Neural progenitor cell (in vitro differentiated cells): ENCODE results near the gene ULK3.

Source experiments
- CTCF ChIP-seq: fragments of 200-600 bp; sonication (generic); IDR thresholded peaks from 2 replicates; pipeline ENCODE4 v1.5.1; 2017; ENCODE audit warnings: antibody characterized with exemption, mild to moderate bottlenecking
- EZH2phosphoT487 ChIP-seq: fragments of 200-600 bp; sonication (generic); IDR thresholded peaks from 2 replicates; pipeline ENCODE4 v1.6.1; 2017; ENCODE audit warnings: antibody characterized with exemption

- TF ChIP-seq CTCF = no peak
- no peak for TF ChIP-seq EZH2phosphoT487
These were observed 25.1 kb upstream of the ULK3 start for GRCh38 chr15:74868059-74868458.
